WTC11 (cell line): Measurements from ENCODE around the gene RNF4. TPM values are rescaled to one million over a fixed set of nuclear protein-coding genes. Genes with fewer than 3 reads are reported as not detected.

ENCODE experiments used
- ATAC-seq: fragments of 200-7000 bp; cut with Tn5 transposase; 2 replicates; pipeline ENCODE4 v1.10.0; 2021; ENCODE audit warnings: mild to moderate bottlenecking, moderate library complexity
- CTCF ChIA-PET: fragments of 300-600 bp; sonication (Branson Sonifier 250); formaldehyde crosslinking; loops from one replicate; lab custom pipeline; 2021; ENCODE audit warnings: antibody characterized with exemption; lab: Charles Lee
- POLR2A ChIA-PET: fragments of 350-600 bp; sonication (Branson Sonifier 250); formaldehyde crosslinking; loops from one replicate; lab custom pipeline; 2021; ENCODE audit warnings: antibody characterized with exemption; lab: Charles Lee
- DNase-seq: peaks from one replicate; pipeline ENCODE4 v3.0.0; 2021; ENCODE audit warnings: low spot score
- H3K27ac Mint-ChIP-seq: 2 replicates; pipeline ENCODE4 v1.8.0; 2021; ENCODE audit warnings: mixed read lengths
- H3K27me3 Mint-ChIP-seq: 2 replicates; pipeline ENCODE4 v1.8.0; 2021; ENCODE audit warnings: low read depth, mild to moderate bottlenecking, moderate library complexity, mixed read lengths
- H3K36me3 Mint-ChIP-seq: 2 replicates; pipeline ENCODE4 v1.8.0; 2021; ENCODE audit warnings: mixed read lengths
- H3K4me1 Mint-ChIP-seq: 2 replicates; pipeline ENCODE4 v1.8.0; 2022; ENCODE audit warnings: mixed read lengths
- H3K4me3 Mint-ChIP-seq: 2 replicates; pipeline ENCODE4 v1.8.0; 2021; ENCODE audit warnings: mild to moderate bottlenecking, moderate library complexity, mixed read lengths
- H3K9me3 Mint-ChIP-seq: 2 replicates; pipeline ENCODE4 v1.8.0; 2021; ENCODE audit warnings: mixed read lengths
- CREB1 ChIP-seq: sonication (generic); formaldehyde crosslinking; IDR thresholded peaks from 2 replicates; pipeline ENCODE4 v1.8.0; 2023; ENCODE audit warnings: mild to moderate bottlenecking, missing genetic modification reagents
- FOXJ3 ChIP-seq: sonication (generic); formaldehyde crosslinking; IDR thresholded peaks from 2 replicates; pipeline ENCODE4 v1.9.0; 2021; ENCODE audit warnings: missing genetic modification reagents, mild to moderate bottlenecking, borderline replicate concordance
- FOXP1 ChIP-seq: sonication (generic); formaldehyde crosslinking; IDR thresholded peaks from 2 replicates; pipeline ENCODE4 v1.8.0; 2022; ENCODE audit warnings: missing genetic modification reagents, mild to moderate bottlenecking, moderate library complexity, borderline replicate concordance
- GRHL2 ChIP-seq: fragments of 250-450 bp; sonication (Bioruptor Pico); IDR thresholded peaks from 2 replicates; pipeline ENCODE4 v1.8.0; 2022; ENCODE audit warnings: mild to moderate bottlenecking, moderate library complexity; ENCODE audit not compliant: insufficient replicate concordance, severe bottlenecking
- HMGA2 ChIP-seq: fragments of 250-450 bp; sonication (Bioruptor Pico); IDR thresholded peaks from 2 replicates; pipeline ENCODE4 v1.4.0; 2021; ENCODE audit warnings: mild to moderate bottlenecking, moderate library complexity
- NFE2L1 ChIP-seq: sonication (generic); formaldehyde crosslinking; IDR thresholded peaks from 2 replicates; pipeline ENCODE4 v1.8.1; 2023; ENCODE audit warnings: missing genetic modification reagents
- NR3C1 ChIP-seq: sonication (generic); formaldehyde crosslinking; conservative IDR thresholded peaks from 2 replicates; pipeline ENCODE4 v1.8.1; 2023; ENCODE audit warnings: low read depth, mild to moderate bottlenecking, missing genetic modification reagents
- RELA ChIP-seq: sonication (generic); formaldehyde crosslinking; IDR thresholded peaks from 2 replicates; pipeline ENCODE4 v1.8.1; 2022; ENCODE audit warnings: missing genetic modification reagents, mild to moderate bottlenecking, borderline replicate concordance
- RORB ChIP-seq: fragments of 250-450 bp; sonication (Bioruptor Pico); IDR thresholded peaks from 2 replicates; pipeline ENCODE4 v1.9.0; 2021; ENCODE audit warnings: mild to moderate bottlenecking
- SMAD3 ChIP-seq: sonication (generic); formaldehyde crosslinking; IDR thresholded peaks from 2 replicates; pipeline ENCODE4 v1.8.0; 2022; ENCODE audit warnings: missing genetic modification reagents, mild to moderate bottlenecking, borderline replicate concordance
- SP1 ChIP-seq: sonication (generic); formaldehyde crosslinking; conservative IDR thresholded peaks from 2 replicates; pipeline ENCODE4 v1.8.1; 2022; ENCODE audit warnings: missing genetic modification reagents
- TP53 ChIP-seq: sonication (generic); formaldehyde crosslinking; IDR thresholded peaks from 2 replicates; pipeline ENCODE4 v1.8.1; 2023; ENCODE audit warnings: mild to moderate bottlenecking, missing genetic modification reagents
- ZNF121 ChIP-seq: sonication (generic); formaldehyde crosslinking; IDR thresholded peaks from 2 replicates; pipeline ENCODE4 v1.8.0; 2023; ENCODE audit warnings: missing genetic modification reagents
- ZNF396 ChIP-seq: fragments of 250-450 bp; sonication (Bioruptor Pico); IDR thresholded peaks from 2 replicates; pipeline ENCODE4 v1.8.0; 2021; ENCODE audit warnings: mild to moderate bottlenecking, moderate library complexity, borderline replicate concordance
- ZNF416 ChIP-seq: fragments of 250-450 bp; sonication (Bioruptor Pico); IDR thresholded peaks from 2 replicates; pipeline ENCODE4 v1.9.0; 2021; ENCODE audit warnings: mild to moderate bottlenecking, inconsistent platforms
- total RNA-seq: library from RNA; stranded (reverse); gene quantifications from 3 replicates; pipeline ENCODE4 v1.2.3, GENCODE V29; 2021
- TF ChIP-seq, protein P1 (sequence below): fragments of 250-450 bp; sonication (Bioruptor Pico); IDR thresholded peaks from 2 replicates; pipeline ENCODE4 v1.9.0; 2021; ENCODE audit warnings: mild to moderate bottlenecking
- TF ChIP-seq, protein P2 (sequence below): sonication (generic); formaldehyde crosslinking; IDR thresholded peaks from 2 replicates; pipeline ENCODE4 v1.8.1; 2023; ENCODE audit warnings: mild to moderate bottlenecking, missing genetic modification reagents, moderate library complexity
- TF ChIP-seq, protein P3 (sequence below): sonication (generic); formaldehyde crosslinking; IDR thresholded peaks from 2 replicates; pipeline ENCODE4 v1.8.1; 2023; ENCODE audit warnings: mild to moderate bottlenecking, missing genetic modification reagents
- TF ChIP-seq, protein P4 (sequence below): sonication (generic); formaldehyde crosslinking; IDR thresholded peaks from 2 replicates; pipeline ENCODE4 v1.8.1; 2022; ENCODE audit warnings: mild to moderate bottlenecking, missing genetic modification reagents, moderate library complexity, borderline replicate concordance
- TF ChIP-seq, protein P5 (sequence below): sonication (generic); formaldehyde crosslinking; IDR thresholded peaks from 2 replicates; pipeline ENCODE4 v1.8.1; 2022; ENCODE audit warnings: low read depth, missing genetic modification reagents, borderline replicate concordance

Gene RNF4
- total RNA-seq, 1 experiment from 2014 or later = 87.3 TPM

DNA sequence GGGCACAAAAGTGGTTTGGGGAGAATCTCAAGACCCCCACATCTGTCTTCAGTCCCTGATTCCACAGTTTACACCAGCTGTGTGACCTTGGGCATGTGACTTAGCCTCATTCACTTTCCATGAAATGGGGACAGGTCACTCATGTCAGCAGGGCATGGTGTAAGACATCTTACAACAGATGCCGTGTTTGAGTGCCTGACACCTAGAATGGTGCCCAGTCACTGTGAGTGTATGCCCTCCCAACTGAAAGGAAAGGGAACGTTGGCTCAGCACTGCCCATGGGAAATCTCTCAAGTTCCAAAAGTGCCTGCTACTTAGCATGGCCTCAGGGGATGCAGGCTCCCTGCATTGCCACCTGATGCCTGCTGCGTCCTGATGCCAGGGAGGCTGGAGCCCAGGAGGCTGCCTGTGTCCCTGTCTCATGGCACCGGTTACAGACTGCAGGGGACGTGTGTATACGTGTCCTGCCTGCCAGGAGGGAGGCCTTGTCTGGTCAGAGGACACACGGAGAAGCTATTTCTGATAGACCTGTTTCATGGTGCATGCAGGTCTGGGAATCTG, 32.2 kb downstream of the RNF4 start:
- CTCF ChIA-PET = no interaction called here
- H3K27ac Mint-ChIP-seq = peak overlapping the region; percentile 30; the same call in 1 of the 2 replicates
- ATAC-seq = no peak

DNA sequence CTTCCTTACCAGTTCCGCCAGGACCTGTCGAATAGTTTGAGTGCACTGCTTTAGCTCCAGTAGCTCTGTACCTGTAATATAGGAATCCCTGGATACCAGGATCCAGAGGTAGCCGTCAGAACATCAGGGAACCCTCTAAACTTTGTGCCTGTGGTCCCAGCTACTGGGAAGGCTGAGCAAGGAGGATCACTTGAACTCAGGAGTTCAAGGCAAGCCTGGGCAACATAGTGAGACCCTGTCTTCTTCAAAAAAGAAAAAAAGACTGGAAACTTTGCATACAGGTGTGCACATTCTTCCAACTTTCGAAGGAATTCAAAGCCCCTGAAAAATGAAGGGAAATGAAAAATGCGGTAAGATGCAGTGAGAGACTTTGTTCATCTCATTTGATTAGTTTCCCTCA, 34.9 kb downstream of the RNF4 start:
- ATAC-seq = no peak
- no peaks in the 10 kb centered on the region for H3K27me3 Mint-ChIP-seq
- TF ChIP-seq, protein P1, sequence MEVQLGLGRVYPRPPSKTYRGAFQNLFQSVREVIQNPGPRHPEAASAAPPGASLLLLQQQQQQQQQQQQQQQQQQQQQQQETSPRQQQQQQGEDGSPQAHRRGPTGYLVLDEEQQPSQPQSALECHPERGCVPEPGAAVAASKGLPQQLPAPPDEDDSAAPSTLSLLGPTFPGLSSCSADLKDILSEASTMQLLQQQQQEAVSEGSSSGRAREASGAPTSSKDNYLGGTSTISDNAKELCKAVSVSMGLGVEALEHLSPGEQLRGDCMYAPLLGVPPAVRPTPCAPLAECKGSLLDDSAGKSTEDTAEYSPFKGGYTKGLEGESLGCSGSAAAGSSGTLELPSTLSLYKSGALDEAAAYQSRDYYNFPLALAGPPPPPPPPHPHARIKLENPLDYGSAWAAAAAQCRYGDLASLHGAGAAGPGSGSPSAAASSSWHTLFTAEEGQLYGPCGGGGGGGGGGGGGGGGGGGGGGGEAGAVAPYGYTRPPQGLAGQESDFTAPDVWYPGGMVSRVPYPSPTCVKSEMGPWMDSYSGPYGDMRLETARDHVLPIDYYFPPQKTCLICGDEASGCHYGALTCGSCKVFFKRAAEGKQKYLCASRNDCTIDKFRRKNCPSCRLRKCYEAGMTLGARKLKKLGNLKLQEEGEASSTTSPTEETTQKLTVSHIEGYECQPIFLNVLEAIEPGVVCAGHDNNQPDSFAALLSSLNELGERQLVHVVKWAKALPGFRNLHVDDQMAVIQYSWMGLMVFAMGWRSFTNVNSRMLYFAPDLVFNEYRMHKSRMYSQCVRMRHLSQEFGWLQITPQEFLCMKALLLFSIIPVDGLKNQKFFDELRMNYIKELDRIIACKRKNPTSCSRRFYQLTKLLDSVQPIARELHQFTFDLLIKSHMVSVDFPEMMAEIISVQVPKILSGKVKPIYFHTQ (CRISPR knock-in tag) = no peak
- TF ChIP-seq ZNF121 (CRISPR knock-in tag) = peak; percentile 26; the same call in 1 of the 2 replicates
- no peaks in the 10 kb centered on the region for H3K9me3 Mint-ChIP-seq
- H3K4me1 Mint-ChIP-seq = no peaks in the 10 kb centered on the region
- H3K27ac Mint-ChIP-seq = 0 out of 2 replicates have a peak overlapping the region, but pooled peaks have one; percentile 37
- peaks cover 66% of the 10 kb centered on the region for H3K36me3 Mint-ChIP-seq
- ChIA-PET CTCF (no interaction called here), POLR2A (no interaction called here)
- no peak overlapping the region for H3K4me3 Mint-ChIP-seq
- DNase-seq = no peak

More for the DNA sequence above, 32.2 kb downstream of the RNF4 start:
- DNase-seq = no peak
- Mint-ChIP-seq H3K27me3 (no peaks in the 10 kb centered on the region), H3K4me3 (no peak overlapping the region), H3K36me3 (peaks cover 69% of the 10 kb centered on the region), H3K4me1 (no peaks in the 10 kb centered on the region), H3K9me3 (no peaks in the 10 kb centered on the region)
- POLR2A ChIA-PET = no interaction called here
- TF ChIP-seq RORB (no peak), TP53 (CRISPR knock-in tag) (no peak), RELA (CRISPR knock-in tag) (no peak), FOXJ3 (CRISPR knock-in tag) (no peak), SP1 (CRISPR knock-in tag) (no peak), ZNF121 (CRISPR knock-in tag) (no peak), HMGA2 (CRISPR knock-in tag) (no peak), NFE2L1 (CRISPR knock-in tag) (no peak), ZNF416 (no peak), CREB1 (CRISPR knock-in tag) (no peak)
- TF ChIP-seq, protein P2, sequence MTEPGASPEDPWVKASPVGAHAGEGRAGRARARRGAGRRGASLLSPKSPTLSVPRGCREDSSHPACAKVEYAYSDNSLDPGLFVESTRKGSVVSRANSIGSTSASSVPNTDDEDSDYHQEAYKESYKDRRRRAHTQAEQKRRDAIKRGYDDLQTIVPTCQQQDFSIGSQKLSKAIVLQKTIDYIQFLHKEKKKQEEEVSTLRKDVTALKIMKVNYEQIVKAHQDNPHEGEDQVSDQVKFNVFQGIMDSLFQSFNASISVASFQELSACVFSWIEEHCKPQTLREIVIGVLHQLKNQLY (CRISPR knock-in tag) = no peak
- TF ChIP-seq, protein P3, sequence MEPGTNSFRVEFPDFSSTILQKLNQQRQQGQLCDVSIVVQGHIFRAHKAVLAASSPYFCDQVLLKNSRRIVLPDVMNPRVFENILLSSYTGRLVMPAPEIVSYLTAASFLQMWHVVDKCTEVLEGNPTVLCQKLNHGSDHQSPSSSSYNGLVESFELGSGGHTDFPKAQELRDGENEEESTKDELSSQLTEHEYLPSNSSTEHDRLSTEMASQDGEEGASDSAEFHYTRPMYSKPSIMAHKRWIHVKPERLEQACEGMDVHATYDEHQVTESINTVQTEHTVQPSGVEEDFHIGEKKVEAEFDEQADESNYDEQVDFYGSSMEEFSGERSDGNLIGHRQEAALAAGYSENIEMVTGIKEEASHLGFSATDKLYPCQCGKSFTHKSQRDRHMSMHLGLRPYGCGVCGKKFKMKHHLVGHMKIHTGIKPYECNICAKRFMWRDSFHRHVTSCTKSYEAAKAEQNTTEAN (CRISPR knock-in tag) = no peak

DNA sequence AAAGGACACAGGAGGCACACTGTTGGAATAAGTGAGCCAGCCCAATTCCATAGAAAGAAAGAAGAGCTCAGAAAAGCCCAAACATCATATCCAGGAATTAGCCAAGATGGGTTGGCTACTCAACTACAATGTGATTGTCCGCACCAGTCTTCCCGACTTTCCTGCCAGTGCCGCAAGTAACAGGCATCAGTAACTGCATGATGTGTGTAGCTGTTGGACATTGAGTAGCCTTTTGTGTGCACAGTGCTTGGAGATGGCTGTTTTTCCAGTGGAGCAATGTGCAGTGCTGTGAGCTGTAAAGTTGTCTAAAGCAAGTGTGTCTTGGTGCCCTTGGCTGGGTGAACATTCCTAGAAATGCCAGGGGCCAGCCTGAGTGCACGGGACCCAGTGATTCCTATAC, 38.4 kb downstream of the RNF4 start:
- ATAC-seq (no peak), DNase-seq (no peak)
- Mint-ChIP-seq H3K27me3 (no peaks in the 10 kb centered on the region), H3K4me3 (no peak overlapping the region), H3K9me3 (no peaks in the 10 kb centered on the region), H3K27ac (no peak overlapping the region), H3K36me3 (peaks cover 63% of the 10 kb centered on the region), H3K4me1 (no peaks in the 10 kb centered on the region)
- CTCF ChIA-PET = no interaction called here
- POLR2A ChIA-PET = no interaction called here
- TF ChIP-seq FOXP1 (no peak), SMAD3 (CRISPR knock-in tag) (no peak), NR3C1 (CRISPR knock-in tag) (no peak), ZNF396 (CRISPR knock-in tag) (no peak), GRHL2 (no peak)
- TF ChIP-seq, protein P4, sequence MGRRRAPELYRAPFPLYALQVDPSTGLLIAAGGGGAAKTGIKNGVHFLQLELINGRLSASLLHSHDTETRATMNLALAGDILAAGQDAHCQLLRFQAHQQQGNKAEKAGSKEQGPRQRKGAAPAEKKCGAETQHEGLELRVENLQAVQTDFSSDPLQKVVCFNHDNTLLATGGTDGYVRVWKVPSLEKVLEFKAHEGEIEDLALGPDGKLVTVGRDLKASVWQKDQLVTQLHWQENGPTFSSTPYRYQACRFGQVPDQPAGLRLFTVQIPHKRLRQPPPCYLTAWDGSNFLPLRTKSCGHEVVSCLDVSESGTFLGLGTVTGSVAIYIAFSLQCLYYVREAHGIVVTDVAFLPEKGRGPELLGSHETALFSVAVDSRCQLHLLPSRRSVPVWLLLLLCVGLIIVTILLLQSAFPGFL (CRISPR knock-in tag) = no peak
- TF ChIP-seq, protein P5, sequence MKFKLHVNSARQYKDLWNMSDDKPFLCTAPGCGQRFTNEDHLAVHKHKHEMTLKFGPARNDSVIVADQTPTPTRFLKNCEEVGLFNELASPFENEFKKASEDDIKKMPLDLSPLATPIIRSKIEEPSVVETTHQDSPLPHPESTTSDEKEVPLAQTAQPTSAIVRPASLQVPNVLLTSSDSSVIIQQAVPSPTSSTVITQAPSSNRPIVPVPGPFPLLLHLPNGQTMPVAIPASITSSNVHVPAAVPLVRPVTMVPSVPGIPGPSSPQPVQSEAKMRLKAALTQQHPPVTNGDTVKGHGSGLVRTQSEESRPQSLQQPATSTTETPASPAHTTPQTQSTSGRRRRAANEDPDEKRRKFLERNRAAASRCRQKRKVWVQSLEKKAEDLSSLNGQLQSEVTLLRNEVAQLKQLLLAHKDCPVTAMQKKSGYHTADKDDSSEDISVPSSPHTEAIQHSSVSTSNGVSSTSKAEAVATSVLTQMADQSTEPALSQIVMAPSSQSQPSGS (CRISPR knock-in tag) = no peak
